GM21360 (cell line): Measurements from ENCODE around the gene DNMT1.

Experiments
- ATAC-seq: cut with Tn5 transposase; IDR thresholded peaks from one replicate; pipeline ENCODE4 v1.9.1; 2021; ENCODE audit warnings: mild to moderate bottlenecking, moderate library complexity; ENCODE audit not compliant: unreplicated experiment

DNMT1 gene

GRCh38 chr19:10115392-10116084, 79.2 kb downstream of the DNMT1 start:
- ATAC-seq: no peak

GRCh38 chr19:10114651-10115391, 79.9 kb downstream of the DNMT1 start:
- ATAC-seq: no peak

- ATAC-seq: no peak
Observed at GRCh38 chr19:10113964-10114650, 80.6 kb downstream of the DNMT1 start.

GRCh38 chr19:10113592-10113963, 81.2 kb downstream of the DNMT1 start:
- no peak for ATAC-seq

- no peak for ATAC-seq
Observed at GRCh38 chr19:10112895-10113591, 81.7 kb downstream of the DNMT1 start.

- no peak for ATAC-seq
Observed at GRCh38 chr19:10112037-10112761, 82.6 kb downstream of the DNMT1 start.

GRCh38 chr19:10111405-10111811, 83.3 kb downstream of the DNMT1 start, which contains the start of gene P2RY11:
Gene P2RY11 (plus strand): TSS chr19:10111693. CDS start chr19:10111722, 29 bp downstream.
- ATAC-seq: no peak

- no peak for ATAC-seq
Observed at GRCh38 chr19:10110972-10111317, 83.8 kb downstream of the DNMT1 start.

DNA sequence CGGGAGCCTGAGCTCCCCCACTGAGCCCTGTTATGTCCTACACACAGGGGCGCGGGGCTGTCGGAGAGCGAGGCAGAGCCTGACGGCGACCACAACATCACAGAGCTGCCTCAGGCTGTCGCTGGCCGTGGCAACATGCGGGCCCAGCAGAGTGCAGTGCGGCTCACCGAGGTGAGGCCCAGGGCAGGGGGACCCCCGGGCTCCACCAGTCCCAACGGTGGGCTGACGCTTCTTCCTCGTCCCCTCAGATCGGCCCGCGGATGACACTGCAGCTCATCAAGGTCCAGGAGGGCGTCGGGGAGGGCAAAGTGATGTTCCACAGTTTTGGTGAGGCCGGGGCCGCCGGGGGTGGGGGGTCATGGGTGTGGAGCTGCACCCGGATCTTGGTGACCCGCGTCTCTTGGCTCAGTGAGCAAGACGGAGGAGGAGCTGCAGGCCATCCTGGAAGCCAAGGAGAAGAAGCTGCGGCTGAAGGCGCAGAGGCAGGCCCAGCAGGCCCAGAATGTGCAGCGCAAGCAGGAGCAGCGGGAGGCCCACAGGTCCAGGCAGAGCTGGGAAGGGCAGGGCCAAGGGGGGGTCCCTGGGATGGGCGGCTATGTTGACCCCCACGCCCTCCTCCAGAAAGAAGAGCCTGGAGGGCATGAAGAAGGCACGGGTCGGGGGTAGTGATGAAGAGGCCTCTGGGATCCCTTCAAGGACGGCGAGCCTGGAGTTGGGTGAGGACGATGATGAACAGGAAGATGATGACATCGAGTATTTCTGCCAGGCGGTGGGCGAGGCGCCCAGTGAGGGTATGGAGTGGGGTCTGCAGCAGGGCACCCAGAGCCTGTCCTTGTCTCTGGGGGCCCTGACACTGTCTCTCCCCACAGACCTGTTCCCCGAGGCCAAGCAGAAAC, 84.4 kb downstream of the DNMT1 start:
- ATAC-seq: no peak

GRCh38 chr19:10109528-10109927, 85.2 kb downstream of the DNMT1 start:
- no peak for ATAC-seq

DNA sequence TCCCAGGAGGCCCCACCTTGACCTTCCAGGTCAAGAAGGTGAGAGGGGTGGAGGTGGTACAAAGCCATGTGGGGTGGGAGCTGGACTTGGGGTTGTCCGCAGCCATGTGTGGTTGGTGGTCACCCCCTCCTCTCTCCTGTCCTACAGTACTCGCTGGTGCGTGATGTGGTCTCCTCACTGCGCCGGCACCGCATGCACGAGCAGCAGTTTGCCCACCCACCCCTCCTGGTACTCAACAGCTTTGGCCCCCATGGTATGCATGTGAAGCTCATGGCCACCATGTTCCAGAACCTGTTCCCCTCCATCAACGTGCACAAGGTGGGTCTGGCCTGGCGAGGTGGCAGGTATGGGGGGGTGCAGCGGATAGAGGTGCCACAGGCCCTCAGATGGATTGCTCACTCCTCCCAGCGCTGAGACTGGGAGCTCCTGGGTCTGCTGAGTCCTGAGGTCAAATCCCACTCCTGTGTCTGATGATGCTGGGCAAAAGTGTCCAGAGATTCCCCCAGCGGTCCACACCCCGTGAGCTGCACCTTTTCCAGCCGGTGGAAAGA, 86.9 kb downstream of the DNMT1 start:
- ATAC-seq: no peak

DNA sequence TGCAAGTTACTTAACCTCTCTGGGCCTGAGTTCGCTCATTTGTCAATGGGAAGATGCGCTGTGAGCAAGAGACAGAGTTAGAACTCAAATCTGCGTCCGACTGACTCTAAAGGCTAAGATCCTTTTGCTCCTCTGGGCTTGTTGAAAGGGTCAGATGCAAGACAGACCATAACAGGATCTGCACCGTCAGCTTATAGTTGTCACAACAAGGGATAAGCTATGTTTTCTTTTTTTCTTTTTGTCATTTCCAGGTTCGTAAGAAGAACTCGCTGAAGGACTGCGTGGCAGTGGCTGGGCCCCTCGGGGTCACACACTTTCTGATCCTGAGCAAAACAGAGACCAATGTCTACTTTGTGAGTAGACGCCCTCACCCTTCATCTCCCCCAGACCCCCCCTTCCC, 87.5 kb downstream of the DNMT1 start:
- no peak for ATAC-seq

DNA sequence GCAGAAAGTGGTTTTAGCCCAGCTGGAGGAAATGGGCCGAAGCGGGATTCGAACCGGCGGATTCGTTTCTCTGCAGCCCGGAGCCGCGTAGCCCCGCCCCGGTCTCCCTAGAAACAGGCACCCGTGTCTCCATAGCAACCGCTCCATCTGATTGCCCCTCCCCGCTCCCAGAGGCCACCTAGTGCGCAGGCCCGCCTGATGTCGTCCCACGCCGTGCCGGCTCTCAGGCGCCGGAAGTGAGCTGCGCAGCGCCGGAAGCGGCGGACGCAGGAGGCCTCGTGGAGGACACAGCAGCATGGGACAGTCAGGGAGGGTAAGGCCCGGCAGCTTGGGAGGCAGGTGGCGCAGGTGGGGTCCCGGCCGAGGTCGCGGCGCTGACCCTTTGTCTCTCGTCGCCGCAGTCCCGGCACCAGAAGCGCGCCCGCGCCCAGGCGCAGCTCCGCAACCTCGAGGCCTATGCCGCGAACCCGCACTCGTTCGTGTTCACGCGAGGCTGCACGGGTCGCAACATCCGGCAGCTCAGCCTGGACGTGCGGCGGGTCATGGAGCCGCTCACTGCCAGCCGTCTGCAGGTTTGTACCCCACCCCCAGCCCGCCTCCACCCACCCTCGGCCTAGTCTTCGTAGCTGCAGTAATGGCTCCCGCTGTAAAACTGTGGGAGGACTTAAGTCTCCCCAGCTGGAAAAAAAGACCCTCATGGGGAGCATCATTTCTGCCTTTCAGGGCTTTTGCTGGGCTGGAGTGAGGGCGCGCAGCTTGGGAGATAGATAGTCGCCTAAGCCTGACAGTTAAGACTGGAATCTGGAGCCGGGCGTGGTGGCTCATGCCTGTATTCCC, 88.4 kb downstream of the DNMT1 start, which contains the start of gene PPAN:
TSS of gene PPAN (plus strand) at position 263 of the 837 bp plus-strand sequence. CDS start at position 296, 33 bp downstream.
- ATAC-seq: peak; percentile 45

GRCh38 chr19:10105509-10106099, 89.1 kb downstream of the DNMT1 start:
- ATAC-seq: no peak

DNA sequence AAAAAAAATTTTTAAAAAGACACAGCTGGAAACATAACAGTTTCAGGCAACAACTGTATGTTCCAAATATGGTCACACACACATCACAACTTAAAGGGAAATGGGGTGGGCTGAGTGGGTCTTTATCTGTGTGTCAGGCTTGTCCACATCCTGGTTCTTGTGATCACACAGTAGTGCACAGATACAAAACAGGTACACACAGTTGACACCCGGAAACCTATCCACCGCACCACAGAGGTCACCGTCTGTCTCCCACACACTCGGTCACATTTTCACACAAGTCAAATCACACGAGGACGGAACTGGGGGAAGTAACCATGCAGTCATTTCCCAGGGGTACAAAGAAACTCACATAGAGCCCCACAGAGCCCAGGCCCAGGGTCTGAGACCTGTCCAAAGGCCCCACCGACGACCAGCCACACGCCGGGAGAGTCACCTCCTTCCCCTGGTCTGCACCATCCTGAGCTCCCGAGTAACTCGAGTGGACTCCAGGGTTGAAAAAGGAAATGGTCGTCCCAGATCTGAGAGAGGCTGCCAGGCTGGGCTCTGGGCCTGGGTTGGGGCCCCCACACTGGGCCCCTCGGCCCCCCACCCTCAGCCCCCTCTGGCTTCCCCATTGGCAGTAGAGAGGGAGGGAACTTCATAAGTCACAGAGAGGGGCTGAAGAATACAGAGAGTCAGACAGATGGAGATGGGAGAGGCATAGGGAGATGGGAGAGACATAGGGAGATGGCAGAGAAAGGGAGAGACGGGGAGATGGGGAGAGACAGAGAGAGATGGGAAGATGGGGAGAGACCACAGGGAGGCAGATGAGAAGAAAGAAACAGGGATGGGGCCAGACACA, 89.9 kb downstream of the DNMT1 start:
- peak; percentile 39 for ATAC-seq

GRCh38 chr19:10104130-10104513, 90.6 kb downstream of the DNMT1 start:
- ATAC-seq: no peak

GRCh38 chr19:10102787-10103236, 91.9 kb downstream of the DNMT1 start:
- ATAC-seq: no peak
